Nephron (organoid): Measurements from ENCODE around the gene ITGB5.

Source experiments
- H3K27ac Mint-ChIP-seq, 3 experiments: 2 replicates each; pipeline ENCODE4 v1.8.0; 2020; ENCODE audit warnings: mixed read lengths in 3 of 3, mild to moderate bottlenecking in 2 of 3, moderate library complexity in 1 of 3
- H3K27me3 Mint-ChIP-seq: 2 replicates; pipeline ENCODE4 v1.8.0; 2021; ENCODE audit warnings: low read depth, mild to moderate bottlenecking, moderate library complexity, mixed read lengths
- H3K36me3 Mint-ChIP-seq: 2 replicates; pipeline ENCODE4 v1.8.0; 2020; ENCODE audit warnings: low read depth, mixed read lengths
- H3K4me1 Mint-ChIP-seq: 2 replicates; pipeline ENCODE4 v1.8.0; 2020; ENCODE audit warnings: mixed read lengths
- H3K4me3 Mint-ChIP-seq, 3 experiments: 2 replicates each; pipeline ENCODE4 v1.8.0; 2020; ENCODE audit warnings: mild to moderate bottlenecking in 3 of 3, mixed read lengths in 3 of 3, moderate library complexity in 2 of 3
- H3K9me3 Mint-ChIP-seq: 2 replicates; pipeline ENCODE4 v1.8.0; 2020; ENCODE audit warnings: mixed read lengths
- CTCF ChIP-seq, 3 experiments: fragments of 200-600 bp; sonication (generic); IDR thresholded peaks; one replicate each; pipeline ENCODE4 v1.5.0; 2021; ENCODE audit warnings: antibody characterized with exemption in 3 of 3; ENCODE audit not compliant: unreplicated experiment in 3 of 3

Gene ITGB5

GRCh38 chr3:124731760-124732159, 155.4 kb downstream of the ITGB5 start:
- no peak for TF ChIP-seq CTCF (IDR thresholded peaks at IDR 0.05; ENCODE audit: unreplicated experiment in 3 of 3)
- peak overlapping the region; percentile 99 to 100 (median 100) for H3K4me3 Mint-ChIP-seq
- H3K36me3 Mint-ChIP-seq = peaks cover 14% of the 10 kb centered on the region
- H3K4me1 Mint-ChIP-seq = peaks cover 32% of the 10 kb centered on the region
- H3K9me3 Mint-ChIP-seq = no peaks in the 10 kb centered on the region
- H3K27ac Mint-ChIP-seq = peak overlapping the region in 1 of 3 experiments; percentile 44
- peaks cover 4% of the 10 kb centered on the region for H3K27me3 Mint-ChIP-seq

- TF ChIP-seq CTCF (IDR thresholded peaks at IDR 0.05; ENCODE audit: unreplicated experiment in 3 of 3) = no peak
- H3K9me3 Mint-ChIP-seq = no peaks in the 10 kb centered on the region
- peaks cover 4% of the 10 kb centered on the region for H3K27me3 Mint-ChIP-seq
- peak overlapping the region; percentile 99 to 100 (median 100) for H3K4me3 Mint-ChIP-seq
- peak overlapping the region; percentile 88 to 99 (median 97) for H3K27ac Mint-ChIP-seq
- peaks cover 12% of the 10 kb centered on the region for H3K36me3 Mint-ChIP-seq
- peaks cover 32% of the 10 kb centered on the region for H3K4me1 Mint-ChIP-seq
Measured at GRCh38 chr3:124730941-124731297, 156.2 kb downstream of the ITGB5 start.

- H3K4me3 Mint-ChIP-seq = peak within 1 kb of the TSS; percentile 99 to 100 (median 100)
- H3K27me3 Mint-ChIP-seq = peaks cover 4% of the 10 kb centered on the region
- peaks cover 32% of the 10 kb centered on the region for H3K4me1 Mint-ChIP-seq
- H3K27ac Mint-ChIP-seq = peak within 1 kb of the TSS; percentile 88 to 99 (median 97)
- no peak for TF ChIP-seq CTCF (IDR thresholded peaks at IDR 0.05; ENCODE audit: unreplicated experiment in 3 of 3)
- no peaks in the 10 kb centered on the region for H3K9me3 Mint-ChIP-seq
- H3K36me3 Mint-ChIP-seq = peaks cover 10% of the 10 kb centered on the region
Measured at GRCh38 chr3:124730129-124730940, 156.8 kb downstream of the ITGB5 start, which contains the start of gene UMPS. Gene UMPS (plus strand): TSS chr3:124730452. CDS start chr3:124730472, 20 bp downstream.

GRCh38 chr3:124722589-124722988, 164.6 kb downstream of the ITGB5 start:
- Mint-ChIP-seq H3K4me3 (no peak overlapping the region), H3K27ac (peak overlapping the region in 1 of 3 experiments; percentile 6), H3K36me3 (peaks cover 13% of the 10 kb centered on the region), H3K27me3 (peaks cover 2% of the 10 kb centered on the region), H3K4me1 (no peaks in the 10 kb centered on the region), H3K9me3 (no peaks in the 10 kb centered on the region)
- TF ChIP-seq CTCF (IDR thresholded peaks at IDR 0.05; ENCODE audit: unreplicated experiment in 3 of 3) = no peak

- no peak for TF ChIP-seq CTCF (IDR thresholded peaks at IDR 0.05; ENCODE audit: unreplicated experiment in 3 of 3)
- H3K4me1 Mint-ChIP-seq = no peaks in the 10 kb centered on the region
- H3K27ac Mint-ChIP-seq = peak overlapping the region in 1 of 3 experiments; percentile 45
- H3K36me3 Mint-ChIP-seq = peaks cover 21% of the 10 kb centered on the region
- H3K4me3 Mint-ChIP-seq = no peak overlapping the region
- H3K27me3 Mint-ChIP-seq = no peaks in the 10 kb centered on the region
- H3K9me3 Mint-ChIP-seq = no peaks in the 10 kb centered on the region
Measured at GRCh38 chr3:124714223-124714853, 172.8 kb downstream of the ITGB5 start.
